Measurements from ENCODE around the gene TTR. TPM values are rescaled to one million over a fixed set of nuclear protein-coding genes. Genes with fewer than 3 reads are reported as not detected.

TTR gene
- not detected in 2 replicates for polyA plus RNA-seq

DNA sequence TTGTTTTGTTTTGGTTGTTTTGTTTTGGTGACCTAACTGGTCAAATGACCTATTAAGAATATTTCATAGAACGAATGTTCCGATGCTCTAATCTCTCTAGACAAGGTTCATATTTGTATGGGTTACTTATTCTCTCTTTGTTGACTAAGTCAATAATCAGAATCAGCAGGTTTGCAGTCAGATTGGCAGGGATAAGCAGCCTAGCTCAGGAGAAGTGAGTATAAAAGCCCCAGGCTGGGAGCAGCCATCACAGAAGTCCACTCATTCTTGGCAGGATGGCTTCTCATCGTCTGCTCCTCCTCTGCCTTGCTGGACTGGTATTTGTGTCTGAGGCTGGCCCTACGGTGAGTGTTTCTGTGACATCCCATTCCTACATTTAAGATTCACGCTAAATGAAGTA lies at the start of gene TTR:
Gene TTR, plus strand, starts transcription at position 250 of the 400 bp plus-strand sequence. Its CDS starts 26 bp downstream, at position 276.

Other genes with a start within 250 kb of the TTR start
- gene DSG4, start 215.1 kb upstream of the TTR start, polyA plus RNA-seq, result not detected in 2 replicates
- 0.04 and 0.08 TPM in 2 replicates for gene DSG3, start 144.1 kb upstream of the TTR start, polyA plus RNA-seq
- gene DSG2, start 93.7 kb upstream of the TTR start, polyA plus RNA-seq, result not detected in 2 replicates
- 43.5 and 44.0 TPM in 2 replicates for gene B4GALT6, start 92.7 kb downstream of the TTR start, polyA plus RNA-seq
- not detected in 2 replicates for gene SLC25A52, start 169.0 kb downstream of the TTR start, polyA plus RNA-seq

Measured in Purkinje cell (primary cell).